HL-60 (cell line): ENCODE data around the gene TRDN.

Source experiments
- DNase-seq, 2 experiments: peaks; one replicate each; pipeline ENCODE4 v3.0.0-alpha.2; 2010 to 2020; ENCODE audit warnings: low read depth in 1 of 2, low spot score in 1 of 2
- H3K27ac ChIP-seq: fragments of 250-450 bp; sonication (Bioruptor Pico); replicated peaks from 2 replicates; pipeline ENCODE4 v1.5.1; 2020; ENCODE audit warnings: mild to moderate bottlenecking, moderate library complexity
- H3K27me3 ChIP-seq: fragments of 250-450 bp; sonication (Bioruptor Pico); 2 replicates; pipeline ENCODE4 v1.5.1; 2021; ENCODE audit warnings: mild to moderate bottlenecking, moderate library complexity; ENCODE audit not compliant: insufficient read depth, poor library complexity, severe bottlenecking
- H3K4me3 ChIP-seq: replicated peaks from 2 replicates; pipeline ENCODE4 v1.5.1; 2011; ENCODE audit warnings: mild to moderate bottlenecking, control low read depth, low read length; ENCODE audit not compliant: insufficient read depth
- CTCF ChIP-seq: IDR thresholded peaks from one replicate; pipeline ENCODE4 v1.5.1; 2011; ENCODE audit warnings: low read length, control low read depth, inconsistent platforms; ENCODE audit not compliant: insufficient read depth
- GABPA ChIP-seq: IDR thresholded peaks from 2 replicates; pipeline ENCODE4 v1.6.1; 2012; ENCODE audit warnings: low read depth
- POLR2AphosphoS5 ChIP-seq: IDR thresholded peaks from 2 replicates; pipeline ENCODE4 v1.6.1; 2012; ENCODE audit warnings: low read depth
- REST ChIP-seq: IDR thresholded peaks from 2 replicates; pipeline ENCODE4 v1.6.1; 2012; ENCODE audit warnings: low read depth; ENCODE audit not compliant: insufficient replicate concordance
- SPI1 ChIP-seq: IDR thresholded peaks from 2 replicates; pipeline ENCODE4 v1.6.1; 2012; ENCODE audit warnings: low read depth, mild to moderate bottlenecking, borderline replicate concordance

TRDN gene

GRCh38 chr6:123610779-123611178 is 26.0 kb downstream of the TRDN start:
- H3K27me3 ChIP-seq, result no peaks in the 10 kb centered on the region
- no peak overlapping the region for H3K4me3 ChIP-seq
- TF ChIP-seq CTCF, result no peak
- no peak for TF ChIP-seq SPI1
- TF ChIP-seq GABPA, result no peak
- no peak for TF ChIP-seq POLR2AphosphoS5
- TF ChIP-seq REST, result no peak
- DNase-seq, result no peak
- H3K27ac ChIP-seq, result no peak overlapping the region

- TF ChIP-seq REST (no peak), GABPA (no peak), SPI1 (no peak), POLR2AphosphoS5 (no peak), CTCF (no peak)
- H3K4me3 ChIP-seq, result no peak overlapping the region
- no peak for DNase-seq
- no peaks in the 10 kb centered on the region for H3K27me3 ChIP-seq
- H3K27ac ChIP-seq, result no peak overlapping the region
Observed at GRCh38 chr6:123604067-123604466, 32.7 kb downstream of the TRDN start.

- no peak for TF ChIP-seq GABPA
- TF ChIP-seq SPI1, result no peak
- no peak for TF ChIP-seq CTCF
- TF ChIP-seq REST, result no peak
- TF ChIP-seq POLR2AphosphoS5, result no peak
- DNase-seq, result no peak
- H3K27me3 ChIP-seq, result no peaks in the 10 kb centered on the region
- H3K4me3 ChIP-seq, result no peak overlapping the region
- H3K27ac ChIP-seq, result no peak overlapping the region
Observed at GRCh38 chr6:123598011-123598410, 38.7 kb downstream of the TRDN start.
